Measurements from ENCODE around the gene MIOS. TPM values are rescaled to one million over a fixed set of nuclear protein-coding genes. Genes with fewer than 3 reads are reported as not detected.
"Not testable (repeated sequence)": the region's sequence is repeated elsewhere in the genome, so short reads cannot be mapped to it uniquely, and the experiment has no call there.

MIOS gene
- total and polyA plus RNA-seq, 4 donors: 6.3 to 23.2 (median 19.5) TPM

GRCh38 chr7:7548407-7548806 lies 18.3 kb upstream of the MIOS start:
- ATAC-seq (ENCODE audit: low FRiP score) (no peak), DNase-seq (no peak)
- WGBS, 2 donors: 83 to 86% methylated on average over 3 of the region's 3 CpGs
- intact Hi-C loops (cut with DNase I): no loop called here
- H3K27ac ChIP-seq (ENCODE audit: low read depth in 1 of 2, low read length in 2 of 2): no peak overlapping the region
- H3K36me3 ChIP-seq (ENCODE audit: control insufficient read depth in 1 of 2, insufficient read depth in 2 of 2, low read length in 1 of 2): peaks cover 0 to 2% of the 10 kb centered on the region in 2 donors
- H3K4me3 ChIP-seq (ENCODE audit: low read length in 2 of 2): no peak overlapping the region
- H3K9me3 ChIP-seq (ENCODE audit: control insufficient read depth, low read length): no peaks in the 10 kb centered on the region
- no peaks in the 10 kb centered on the region for H3K27me3 ChIP-seq (ENCODE audit: control insufficient read depth in 1 of 2, insufficient read depth in 2 of 2, low read length in 1 of 2)
- H3K4me1 ChIP-seq (ENCODE audit: control insufficient read depth in 1 of 2, insufficient read depth in 2 of 2, low read length in 2 of 2): no peaks in the 10 kb centered on the region

GRCh38 chr7:7550663-7551062 lies 16.0 kb upstream of the MIOS start:
- 96% methylated on average over 3 of the region's 3 CpGs for WGBS, 2 donors
- Histone ChIP-seq H3K36me3 (ENCODE audit: control insufficient read depth in 1 of 2, insufficient read depth in 2 of 2, low read length in 1 of 2) (peaks cover 0 to 2% of the 10 kb centered on the region in 2 donors), H3K4me3 (ENCODE audit: low read length in 2 of 2) (no peak overlapping the region), H3K9me3 (ENCODE audit: control insufficient read depth, low read length) (no peaks in the 10 kb centered on the region), H3K27me3 (ENCODE audit: control insufficient read depth in 1 of 2, insufficient read depth in 2 of 2, low read length in 1 of 2) (no peaks in the 10 kb centered on the region), H3K27ac (ENCODE audit: low read depth in 1 of 2, low read length in 2 of 2) (no peak overlapping the region), H3K4me1 (ENCODE audit: control insufficient read depth in 1 of 2, insufficient read depth in 2 of 2, low read length in 2 of 2) (no peaks in the 10 kb centered on the region)
- no peak for DNase-seq
- intact Hi-C loops (cut with DNase I): no loop called here
- no peak for ATAC-seq (ENCODE audit: low FRiP score)

- Histone ChIP-seq H3K36me3 (ENCODE audit: control insufficient read depth in 1 of 2, insufficient read depth in 2 of 2, low read length in 1 of 2) (peaks cover 0 to 2% of the 10 kb centered on the region in 2 donors), H3K4me3 (ENCODE audit: low read length in 2 of 2) (no peak overlapping the region), H3K27me3 (ENCODE audit: control insufficient read depth in 1 of 2, insufficient read depth in 2 of 2, low read length in 1 of 2) (no peaks in the 10 kb centered on the region), H3K9me3 (ENCODE audit: control insufficient read depth, low read length) (no peaks in the 10 kb centered on the region), H3K27ac (ENCODE audit: low read depth in 1 of 2, low read length in 2 of 2) (no peak overlapping the region), H3K4me1 (ENCODE audit: control insufficient read depth in 1 of 2, insufficient read depth in 2 of 2, low read length in 2 of 2) (no peaks in the 10 kb centered on the region)
- 80 to 87% methylated on average over 2 of the region's 2 CpGs for WGBS, 2 donors
- intact Hi-C loops (cut with DNase I): no loop called here
- no peak for ATAC-seq (ENCODE audit: low FRiP score)
- no peak for DNase-seq
Observed at GRCh38 chr7:7552199-7552598, 14.5 kb upstream of the MIOS start.

- H3K36me3 ChIP-seq (ENCODE audit: control insufficient read depth in 1 of 2, insufficient read depth in 2 of 2, low read length in 1 of 2): peaks cover 0 to 2% of the 10 kb centered on the region in 2 donors
- no peak overlapping the region for H3K4me3 ChIP-seq (ENCODE audit: low read length in 2 of 2)
- no peaks in the 10 kb centered on the region for H3K9me3 ChIP-seq (ENCODE audit: control insufficient read depth, low read length)
- DNase-seq (no peak), ATAC-seq (ENCODE audit: low FRiP score) (no peak)
- H3K4me1 ChIP-seq (ENCODE audit: control insufficient read depth in 1 of 2, insufficient read depth in 2 of 2, low read length in 2 of 2): no peaks in the 10 kb centered on the region
- WGBS, 2 donors: 94 to 95% methylated on average over 1 of the region's 1 CpG
- intact Hi-C loops (cut with DNase I): no loop called here
- no peaks in the 10 kb centered on the region for H3K27me3 ChIP-seq (ENCODE audit: control insufficient read depth in 1 of 2, insufficient read depth in 2 of 2, low read length in 1 of 2)
- H3K27ac ChIP-seq (ENCODE audit: low read depth in 1 of 2, low read length in 2 of 2): no peak overlapping the region
Observed at GRCh38 chr7:7553386-7553785, 13.3 kb upstream of the MIOS start.

- intact Hi-C loops (cut with DNase I): no loop called here
- 69 to 70% methylated on average over 5 of the region's 5 CpGs for WGBS, 2 donors
- Histone ChIP-seq H3K9me3 (ENCODE audit: control insufficient read depth, low read length) (no peaks in the 10 kb centered on the region), H3K27me3 (ENCODE audit: control insufficient read depth in 1 of 2, insufficient read depth in 2 of 2, low read length in 1 of 2) (no peaks in the 10 kb centered on the region), H3K36me3 (ENCODE audit: control insufficient read depth in 1 of 2, insufficient read depth in 2 of 2, low read length in 1 of 2) (peaks cover 0 to 2% of the 10 kb centered on the region in 2 donors), H3K4me3 (ENCODE audit: low read length in 2 of 2) (no peak overlapping the region), H3K4me1 (ENCODE audit: control insufficient read depth in 1 of 2, insufficient read depth in 2 of 2, low read length in 2 of 2) (no peaks in the 10 kb centered on the region), H3K27ac (ENCODE audit: low read depth in 1 of 2, low read length in 2 of 2) (no peak overlapping the region)
- ATAC-seq (ENCODE audit: low FRiP score): no peak
- DNase-seq: no peak
Observed at GRCh38 chr7:7554021-7554432, 12.7 kb upstream of the MIOS start.

- no peak for ATAC-seq (ENCODE audit: low FRiP score)
- Histone ChIP-seq H3K36me3 (ENCODE audit: control insufficient read depth in 1 of 2, insufficient read depth in 2 of 2, low read length in 1 of 2) (peaks cover 0 to 2% of the 10 kb centered on the region in 2 donors), H3K4me3 (ENCODE audit: low read length in 2 of 2) (no peak overlapping the region), H3K9me3 (ENCODE audit: control insufficient read depth, low read length) (no peaks in the 10 kb centered on the region), H3K27ac (ENCODE audit: low read depth in 1 of 2, low read length in 2 of 2) (no peak overlapping the region), H3K4me1 (ENCODE audit: control insufficient read depth in 1 of 2, insufficient read depth in 2 of 2, low read length in 2 of 2) (no peaks in the 10 kb centered on the region), H3K27me3 (ENCODE audit: control insufficient read depth in 1 of 2, insufficient read depth in 2 of 2, low read length in 1 of 2) (no peaks in the 10 kb centered on the region)
- WGBS, 2 donors: 74% methylated on average over 8 of the region's 8 CpGs
- intact Hi-C loops (cut with DNase I): no loop called here
- no peak for DNase-seq
Observed at GRCh38 chr7:7554649-7555575, 11.8 kb upstream of the MIOS start.

- DNase-seq: no peak
- H3K27ac ChIP-seq (ENCODE audit: low read depth in 1 of 2, low read length in 2 of 2): no peak overlapping the region
Observed at GRCh38 chr7:7556852-7557251, 9.8 kb upstream of the MIOS start.

GRCh38 chr7:7557252-7557651 lies 9.4 kb upstream of the MIOS start:
- no peak overlapping the region for H3K27ac ChIP-seq (ENCODE audit: low read depth in 1 of 2, low read length in 2 of 2)
- intact Hi-C loops (cut with DNase I): no loop called here
- no peaks in the 10 kb centered on the region for H3K36me3 ChIP-seq (ENCODE audit: control insufficient read depth in 1 of 2, insufficient read depth in 2 of 2, low read length in 1 of 2)
- no peaks in the 10 kb centered on the region for H3K4me1 ChIP-seq (ENCODE audit: control insufficient read depth in 1 of 2, insufficient read depth in 2 of 2, low read length in 2 of 2)
- ATAC-seq (ENCODE audit: low FRiP score) (peak; percentile 26), DNase-seq (no peak)
- H3K27me3 ChIP-seq (ENCODE audit: control insufficient read depth in 1 of 2, insufficient read depth in 2 of 2, low read length in 1 of 2): no peaks in the 10 kb centered on the region
- WGBS, 2 donors: 94 to 100% methylated on average over 5 of the region's 5 CpGs
- H3K4me3 ChIP-seq (ENCODE audit: low read length in 2 of 2): no peak overlapping the region
- no peaks in the 10 kb centered on the region for H3K9me3 ChIP-seq (ENCODE audit: control insufficient read depth, low read length)

More at GRCh38 chr7:7556852-7557251, 9.8 kb upstream of the MIOS start:
- ATAC-seq (ENCODE audit: low FRiP score): no peak
- no peaks in the 10 kb centered on the region for H3K9me3 ChIP-seq (ENCODE audit: control insufficient read depth, low read length)
- 97 to 100% methylated on average over 1 of the region's 1 CpG for WGBS, 2 donors
- no peaks in the 10 kb centered on the region for H3K36me3 ChIP-seq (ENCODE audit: control insufficient read depth in 1 of 2, insufficient read depth in 2 of 2, low read length in 1 of 2)
- no peaks in the 10 kb centered on the region for H3K27me3 ChIP-seq (ENCODE audit: control insufficient read depth in 1 of 2, insufficient read depth in 2 of 2, low read length in 1 of 2)
- intact Hi-C loops (cut with DNase I): no loop called here
- no peaks in the 10 kb centered on the region for H3K4me1 ChIP-seq (ENCODE audit: control insufficient read depth in 1 of 2, insufficient read depth in 2 of 2, low read length in 2 of 2)
- no peak overlapping the region for H3K4me3 ChIP-seq (ENCODE audit: low read length in 2 of 2)

- H3K4me1 ChIP-seq (ENCODE audit: control insufficient read depth in 1 of 2, insufficient read depth in 2 of 2, low read length in 2 of 2); DNase-seq; H3K36me3 ChIP-seq (ENCODE audit: control insufficient read depth in 1 of 2, insufficient read depth in 2 of 2, low read length in 1 of 2); H3K9me3 ChIP-seq (ENCODE audit: control insufficient read depth, low read length); H3K4me3 ChIP-seq (ENCODE audit: low read length in 2 of 2); H3K27me3 ChIP-seq (ENCODE audit: control insufficient read depth in 1 of 2, insufficient read depth in 2 of 2, low read length in 1 of 2); ATAC-seq (ENCODE audit: low FRiP score); intact Hi-C loops (cut with DNase I); H3K27ac ChIP-seq (ENCODE audit: low read depth in 1 of 2, low read length in 2 of 2): not testable (repeated sequence)
- WGBS, 2 donors: 96 to 98% methylated on average over 5 of the region's 5 CpGs
Observed at GRCh38 chr7:7561591-7561990, 5.1 kb upstream of the MIOS start.
